ENCODE results near the gene PTPRM. TPM values are rescaled to one million over a fixed set of nuclear protein-coding genes. Genes with fewer than 3 reads are reported as not detected.

PTPRM gene
- total and polyA plus RNA-seq, 2 of the 4 experiments (the other 2 are of a cell fraction), result 28.3 to 51.2 TPM

GRCh38 chr18:8359076-8359475 is 792.0 kb downstream of the PTPRM start:
- Histone ChIP-seq H2BK15ac (ENCODE audit: low read depth, low read length) (no peak overlapping the region), H3K9ac (ENCODE audit: low read depth, low read length) (no peak overlapping the region), H3K23ac (ENCODE audit: low read depth, low read length) (no peak overlapping the region), H3K36me3 (ENCODE audit: control insufficient read depth, insufficient read depth, low read length) (no peaks in the 10 kb centered on the region), H3K4ac (ENCODE audit: low read depth, low read length) (no peak overlapping the region), H4K8ac (ENCODE audit: low read depth in 2 of 2, low read length in 2 of 2) (no peak overlapping the region), H3K4me3 (ENCODE audit: insufficient read depth, low read depth, low read length) (no peak overlapping the region), H2AFZ (replicated peaks; ENCODE audit: low read length, poor library complexity) (no peak overlapping the region), H3K14ac (replicated peaks; ENCODE audit: low read depth, low read length) (no peak overlapping the region), H3K18ac (ENCODE audit: low read depth, low read length) (no peak overlapping the region), H2BK5ac (ENCODE audit: low read depth, low read length, poor library complexity, severe bottlenecking) (no peak overlapping the region), H2AK9ac (replicated peaks; ENCODE audit: low read depth, low read length, poor library complexity) (no peak overlapping the region), H4K5ac (ENCODE audit: low read depth, low read length) (no peak overlapping the region), H4K91ac (ENCODE audit: insufficient read depth, low read depth, low read length) (no peak overlapping the region), H3K79me1 (ENCODE audit: low read depth in 1 of 2, low read length in 2 of 2) (no peaks in the 10 kb centered on the region), H4K20me1 (ENCODE audit: insufficient read depth, low read length) (no peaks in the 10 kb centered on the region), H3K56ac (ENCODE audit: extremely low read depth, insufficient read depth, low read length) (no peak overlapping the region), H3K27ac (ENCODE audit: insufficient read depth, low read length) (no peak overlapping the region), H3K9me3 (ENCODE audit: control insufficient read depth, insufficient read depth, low read length) (no peaks in the 10 kb centered on the region), H2AK5ac (ENCODE audit: low read depth, low read length) (no peak overlapping the region), H3K4me1 (ENCODE audit: control insufficient read depth, insufficient read depth, low read length) (no peaks in the 10 kb centered on the region), H2BK20ac (ENCODE audit: low read depth, low read length) (no peak overlapping the region), H2BK120ac (ENCODE audit: low read depth, low read length) (no peak overlapping the region), H3K27me3 (ENCODE audit: control insufficient read depth, insufficient read depth, low read length) (no peaks in the 10 kb centered on the region), H3K9me1 (ENCODE audit: insufficient read depth, low read length) (no peaks in the 10 kb centered on the region), H3K4me2 (ENCODE audit: low read depth, low read length) (no peak overlapping the region)
- BruUV-seq (replicated peaks), result no TSS peak
- dilution Hi-C loops (cut with HindIII; ENCODE audit: low sequenced_read_pairs, unreplicated experiment) (no loop called here), in situ Hi-C loops (cut with MboI; ENCODE audit: low sequenced_read_pairs) (no loop called here), intact Hi-C loops (cut with micrococcal nuclease) (no loop called here)
- ATAC-seq (ENCODE audit: low read depth) (no peak), DNase-seq (no peak)
- ChIA-PET POLR2A (ENCODE audit: unreplicated experiment) (no interaction called here), CTCF (no interaction called here)
- 77% methylated on average over 4 of the region's 6 CpGs; no CpG with 5 or more reads in 1 of the 2 experiments for WGBS, 2 experiments (ENCODE audit: extremely low coverage in 2 of 2, insufficient read length in 1 of 2)
- no peak for TF ChIP-seq BHLHE40 (IDR thresholded peaks at IDR 0.05; ENCODE audit: low read depth, low read length)
- no peak for TF ChIP-seq RCOR1 (IDR thresholded peaks at IDR 0.05; ENCODE audit: insufficient replicate concordance, low read length)
- TF ChIP-seq POLR2A (IDR thresholded peaks at IDR 0.05; ENCODE audit: low read depth, low read length), result no peak
